Measurements from ENCODE around the gene OSTC.

DNA sequence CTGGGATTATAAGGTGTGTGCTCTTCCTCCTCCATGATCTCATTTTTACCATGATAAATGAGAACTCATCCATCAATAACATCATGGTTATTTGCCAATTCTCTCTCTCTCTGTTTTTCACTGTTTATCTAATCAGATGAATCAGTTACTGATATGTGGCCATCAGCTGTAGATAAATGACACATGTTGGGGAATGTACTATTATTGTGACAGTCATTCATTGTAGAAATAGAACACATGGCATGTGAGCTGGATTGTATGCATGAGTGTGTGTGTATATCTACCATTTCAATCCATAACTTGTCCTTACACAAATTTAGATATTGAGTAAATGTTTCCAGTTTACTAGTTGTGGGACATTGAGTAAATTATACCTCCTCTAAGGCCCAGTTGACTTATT, 53.0 kb downstream of the OSTC start:
- TF ChIP-seq, protein P1, sequence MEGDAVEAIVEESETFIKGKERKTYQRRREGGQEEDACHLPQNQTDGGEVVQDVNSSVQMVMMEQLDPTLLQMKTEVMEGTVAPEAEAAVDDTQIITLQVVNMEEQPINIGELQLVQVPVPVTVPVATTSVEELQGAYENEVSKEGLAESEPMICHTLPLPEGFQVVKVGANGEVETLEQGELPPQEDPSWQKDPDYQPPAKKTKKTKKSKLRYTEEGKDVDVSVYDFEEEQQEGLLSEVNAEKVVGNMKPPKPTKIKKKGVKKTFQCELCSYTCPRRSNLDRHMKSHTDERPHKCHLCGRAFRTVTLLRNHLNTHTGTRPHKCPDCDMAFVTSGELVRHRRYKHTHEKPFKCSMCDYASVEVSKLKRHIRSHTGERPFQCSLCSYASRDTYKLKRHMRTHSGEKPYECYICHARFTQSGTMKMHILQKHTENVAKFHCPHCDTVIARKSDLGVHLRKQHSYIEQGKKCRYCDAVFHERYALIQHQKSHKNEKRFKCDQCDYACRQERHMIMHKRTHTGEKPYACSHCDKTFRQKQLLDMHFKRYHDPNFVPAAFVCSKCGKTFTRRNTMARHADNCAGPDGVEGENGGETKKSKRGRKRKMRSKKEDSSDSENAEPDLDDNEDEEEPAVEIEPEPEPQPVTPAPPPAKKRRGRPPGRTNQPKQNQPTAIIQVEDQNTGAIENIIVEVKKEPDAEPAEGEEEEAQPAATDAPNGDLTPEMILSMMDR (IDR thresholded peaks at IDR 0.05), result no peak
- TF ChIP-seq POLR2A (IDR thresholded peaks at IDR 0.05), result no peak
